Lung (tissue), 12 donors: ENCODE data around the gene IL13. TPM values are rescaled to one million over a fixed set of nuclear protein-coding genes. Genes with fewer than 3 reads are reported as not detected.
A peak's percentile ranks its signal among the peaks of the same experiment; 100 is the strongest.

Source experiments
- ATAC-seq: fragments of 200-7000 bp; cut with Tn5 transposase; one replicate; pipeline ENCODE4 v1.9.1; 2020; ENCODE audit warnings: moderate number of reproducible peaks; ENCODE audit not compliant: insufficient read depth, low FRiP score
- DNase-seq, 3 donors: peaks; one replicate each; pipeline ENCODE4 v3.0.0-alpha.2; 2013 to 2017
- H3K27ac ChIP-seq, 2 donors: one replicate each; pipeline ENCODE4 v1.5.1; 2013; ENCODE audit warnings: mild to moderate bottlenecking in 2 of 2, moderate library complexity in 2 of 2, control low read depth in 1 of 2, inconsistent platforms in 1 of 2, low read depth in 1 of 2, low read length in 1 of 2
- H3K27me3 ChIP-seq, 3 donors: one replicate each; pipeline ENCODE4 v1.5.1; 2013; ENCODE audit warnings: low read length in 2 of 3; ENCODE audit not compliant: control insufficient read depth in 3 of 3, insufficient read depth in 3 of 3
- H3K36me3 ChIP-seq, 4 donors: one replicate each; pipeline ENCODE4 v1.5.1; 2013; ENCODE audit warnings: low read length in 4 of 4, mild to moderate bottlenecking in 1 of 4, moderate library complexity in 1 of 4; ENCODE audit not compliant: control insufficient read depth in 4 of 4, insufficient read depth in 4 of 4
- H3K4me1 ChIP-seq, 5 donors: one replicate each; pipeline ENCODE4 v1.5.1; 2013; ENCODE audit warnings: low read length in 5 of 5, mild to moderate bottlenecking in 2 of 5, moderate library complexity in 1 of 5; ENCODE audit not compliant: control insufficient read depth in 5 of 5, insufficient read depth in 5 of 5
- H3K4me3 ChIP-seq: one replicate; pipeline ENCODE4 v1.5.1; 2013; ENCODE audit warnings: mild to moderate bottlenecking, control low read depth, moderate library complexity
- H3K9ac ChIP-seq, 2 donors: one replicate each; pipeline ENCODE4 v1.5.1; 2013; ENCODE audit warnings: low read length in 2 of 2, control low read depth in 1 of 2; ENCODE audit not compliant: insufficient read depth in 1 of 2
- H3K9me3 ChIP-seq, 4 donors: one replicate each; pipeline ENCODE4 v1.5.1; 2013; ENCODE audit warnings: low read length in 3 of 4, mild to moderate bottlenecking in 1 of 4, moderate library complexity in 1 of 4; ENCODE audit not compliant: control insufficient read depth in 4 of 4, insufficient read depth in 3 of 4
- WGBS, 2 donors: extraction: QIAGEN DNeasy Blood & Tissue Kit; methylation state at CpG; one replicate each; pipeline ENCODE4 v1.1.7; 2013; 5-methylcytosine and 5-hydroxymethylcytosine counted together
- polyA plus RNA-seq, 2 donors: library from polyadenylated mRNA; stranded (reverse); fragments of 200-250 nt; gene quantifications; one replicate each; pipeline ENCODE4 v1.2.1, GENCODE V29; 2013
- total RNA-seq, 2 donors: library from RNA; depleted of rRNA in 1 of 2; stranded (reverse); fragments of >200 nt in 1 of 2; gene quantifications; one replicate each; pipeline ENCODE4 v1.2.1, GENCODE V29; 2014 to 2021
- TF ChIP-seq, protein P1 (sequence below): IDR thresholded peaks from 2 replicates; pipeline ENCODE4 v1.5.1; 2012; ENCODE audit warnings: mild to moderate bottlenecking; ENCODE audit errors: control extremely low read depth, extremely low read depth
- donor health status: control.
- donor health status: control.
- donor health status: Bipolar disorder and iron deficiency.
- donor health status: healthy.
- donor health status: DM: yes; HTN: yes; CAD: no.

Gene IL13
- total and polyA plus RNA-seq, 4 donors = 0.14 TPM; not detected in 3

GRCh38 chr5:132651838-132652469, 6.0 kb upstream of the IL13 start:
- DNase-seq (no peak), ATAC-seq (no peak)
- TF ChIP-seq, protein P1, sequence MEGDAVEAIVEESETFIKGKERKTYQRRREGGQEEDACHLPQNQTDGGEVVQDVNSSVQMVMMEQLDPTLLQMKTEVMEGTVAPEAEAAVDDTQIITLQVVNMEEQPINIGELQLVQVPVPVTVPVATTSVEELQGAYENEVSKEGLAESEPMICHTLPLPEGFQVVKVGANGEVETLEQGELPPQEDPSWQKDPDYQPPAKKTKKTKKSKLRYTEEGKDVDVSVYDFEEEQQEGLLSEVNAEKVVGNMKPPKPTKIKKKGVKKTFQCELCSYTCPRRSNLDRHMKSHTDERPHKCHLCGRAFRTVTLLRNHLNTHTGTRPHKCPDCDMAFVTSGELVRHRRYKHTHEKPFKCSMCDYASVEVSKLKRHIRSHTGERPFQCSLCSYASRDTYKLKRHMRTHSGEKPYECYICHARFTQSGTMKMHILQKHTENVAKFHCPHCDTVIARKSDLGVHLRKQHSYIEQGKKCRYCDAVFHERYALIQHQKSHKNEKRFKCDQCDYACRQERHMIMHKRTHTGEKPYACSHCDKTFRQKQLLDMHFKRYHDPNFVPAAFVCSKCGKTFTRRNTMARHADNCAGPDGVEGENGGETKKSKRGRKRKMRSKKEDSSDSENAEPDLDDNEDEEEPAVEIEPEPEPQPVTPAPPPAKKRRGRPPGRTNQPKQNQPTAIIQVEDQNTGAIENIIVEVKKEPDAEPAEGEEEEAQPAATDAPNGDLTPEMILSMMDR = no peak
- Histone ChIP-seq H3K9ac (no peak overlapping the region), H3K4me1 (peaks cover 0 to 11% (median 0%) of the 10 kb centered on the region in 5 donors), H3K36me3 (no peaks in the 10 kb centered on the region), H3K27ac (no peak overlapping the region), H3K27me3 (peaks cover 0 to 32% (median 30%) of the 10 kb centered on the region in 3 donors), H3K4me3 (no peak overlapping the region), H3K9me3 (peaks cover 0 to 8% (median 2%) of the 10 kb centered on the region in 4 donors)
- 73 to 90% methylated on average over 4 of the region's 4 CpGs for WGBS, 2 donors

GRCh38 chr5:132653716-132654115, 4.3 kb upstream of the IL13 start:
- Histone ChIP-seq H3K27ac (no peak overlapping the region), H3K27me3 (peaks cover 0 to 32% (median 30%) of the 10 kb centered on the region in 3 donors), H3K36me3 (no peaks in the 10 kb centered on the region), H3K4me3 (no peak overlapping the region), H3K4me1 (peaks cover 0 to 11% (median 0%) of the 10 kb centered on the region in 5 donors), H3K9ac (no peak overlapping the region), H3K9me3 (peaks cover 0 to 2% (median 0%) of the 10 kb centered on the region in 4 donors)
- 42 to 50% methylated on average over 7 of the region's 7 CpGs for WGBS, 2 donors
- TF ChIP-seq, protein P1 = no peak
- DNase-seq (no peak), ATAC-seq (no peak)

GRCh38 chr5:132655821-132656773, 1.9 kb upstream of the IL13 start:
- 5 to 7% methylated on average over 88 to 92 of the region's 92 CpGs for WGBS, 2 donors
- Histone ChIP-seq H3K27me3 (peaks cover 0 to 32% (median 30%) of the 10 kb centered on the region in 3 donors), H3K9ac (no peak overlapping the region), H3K9me3 (no peaks in the 10 kb centered on the region), H3K36me3 (no peaks in the 10 kb centered on the region), H3K4me1 (peaks cover 0 to 11% (median 0%) of the 10 kb centered on the region in 5 donors), H3K27ac (no peak overlapping the region), H3K4me3 (peak overlapping the region; percentile 17)
- DNase-seq (peak; percentile 44 to 52 (median 45)), ATAC-seq (no peak)
- TF ChIP-seq, protein P1 = no peak
